Measurements from ENCODE around the gene GABPA. TPM values are rescaled to one million over a fixed set of nuclear protein-coding genes. Genes with fewer than 3 reads are reported as not detected.

GABPA gene
- total RNA-seq, 1 donor from 2014 or later: 66.5 TPM

- Histone ChIP-seq H3K79me2 (ENCODE audit: low read depth) (peaks cover 88% of the 10 kb centered on the region), H3K36me3 (peaks cover under 1% of the 10 kb centered on the region), H3K4me1 (peaks cover 13% of the 10 kb centered on the region), H3K27ac (peak overlapping the region; percentile 100), H3K9me3 (ENCODE audit: low read depth) (no peaks in the 10 kb centered on the region), H3K4me2 (peak overlapping the region; percentile 100), H3F3A (ENCODE audit: low read depth) (peaks cover 26% of the 10 kb centered on the region), H3K9ac (peak overlapping the region; percentile 93), H3K27me3 (no peaks in the 10 kb centered on the region), H2AFZ (replicated peaks) (peak overlapping the region; percentile 78), H3K4me3 (peak overlapping the region; percentile 97), H4K20me1 (ENCODE audit: low read depth) (peaks cover 20% of the 10 kb centered on the region)
- Mint-ChIP-seq H3K27ac (peak overlapping the region; percentile 100), H3K36me3 (no peaks in the 10 kb centered on the region), H3K27me3 (ENCODE audit: insufficient read depth, low read depth) (peaks cover 5% of the 10 kb centered on the region), H3K9me3 (no peaks in the 10 kb centered on the region), H3K4me3 (peak overlapping the region; percentile 100), H3K4me1 (peaks cover 30% of the 10 kb centered on the region)
- TF ChIP-seq CTCF (IDR thresholded peaks at IDR 0.05) (no peak), EZH2 (IDR thresholded peaks at IDR 0.05) (no peak)
- DNase-seq (ENCODE audit: low spot score): no peak
Measured at GRCh38 chr21:25734654-25734903, 193 bp upstream of the GABPA start.

GRCh38 chr21:25735646-25736597, 1.1 kb downstream of the GABPA start:
- no peaks in the 10 kb centered on the region for H3K9me3 Mint-ChIP-seq
- peaks cover 5% of the 10 kb centered on the region for H3K27me3 Mint-ChIP-seq (ENCODE audit: insufficient read depth, low read depth)
- peak overlapping the region; percentile 100 for H3K4me3 Mint-ChIP-seq
- Histone ChIP-seq H2AFZ (replicated peaks) (peak overlapping the region; percentile 97), H3K36me3 (no peaks in the 10 kb centered on the region), H3K9me3 (ENCODE audit: low read depth) (no peaks in the 10 kb centered on the region), H3K4me1 (peaks cover 13% of the 10 kb centered on the region), H3K4me2 (peak overlapping the region; percentile 100), H3F3A (ENCODE audit: low read depth) (peaks cover 26% of the 10 kb centered on the region), H3K9ac (peak overlapping the region; percentile 99), H3K27me3 (no peaks in the 10 kb centered on the region), H3K79me2 (ENCODE audit: low read depth) (peaks cover 89% of the 10 kb centered on the region), H3K4me3 (peak overlapping the region; percentile 97), H3K27ac (peak overlapping the region; percentile 100), H4K20me1 (ENCODE audit: low read depth) (peaks cover 20% of the 10 kb centered on the region)
- no peaks in the 10 kb centered on the region for H3K36me3 Mint-ChIP-seq
- DNase-seq (ENCODE audit: low spot score): peak; percentile 86
- TF ChIP-seq CTCF (IDR thresholded peaks at IDR 0.05): no peak
- TF ChIP-seq EZH2 (IDR thresholded peaks at IDR 0.05): no peak
- no peak for TF ChIP-seq EZH2phosphoT487 (IDR thresholded peaks at IDR 0.05)
- peaks cover 30% of the 10 kb centered on the region for H3K4me1 Mint-ChIP-seq
- peak overlapping the region; percentile 98 for H3K27ac Mint-ChIP-seq

- DNase-seq (ENCODE audit: low spot score): no peak
- Mint-ChIP-seq H3K9me3 (no peaks in the 10 kb centered on the region), H3K27me3 (ENCODE audit: insufficient read depth, low read depth) (peaks cover 5% of the 10 kb centered on the region), H3K36me3 (peaks cover 4% of the 10 kb centered on the region), H3K27ac (no peak overlapping the region), H3K4me1 (peaks cover 30% of the 10 kb centered on the region), H3K4me3 (peak overlapping the region; percentile 100)
- H3F3A ChIP-seq (ENCODE audit: low read depth): peaks cover 26% of the 10 kb centered on the region
- H3K9ac ChIP-seq: no peak overlapping the region
- H3K27me3 ChIP-seq: no peaks in the 10 kb centered on the region
- peak overlapping the region; percentile 97 for H3K4me3 ChIP-seq
- H4K20me1 ChIP-seq (ENCODE audit: low read depth): peaks cover 12% of the 10 kb centered on the region
- H3K4me1 ChIP-seq: peaks cover 13% of the 10 kb centered on the region
- no peaks in the 10 kb centered on the region for H3K9me3 ChIP-seq (ENCODE audit: low read depth)
- H2AFZ ChIP-seq (replicated peaks): no peak overlapping the region
- no peak for TF ChIP-seq EZH2 (IDR thresholded peaks at IDR 0.05)
- no peak for TF ChIP-seq CTCF (IDR thresholded peaks at IDR 0.05)
- TF ChIP-seq EZH2phosphoT487 (IDR thresholded peaks at IDR 0.05): no peak
- H3K27ac ChIP-seq: no peak overlapping the region
- peak overlapping the region; percentile 100 for H3K4me2 ChIP-seq
- no peaks in the 10 kb centered on the region for H3K36me3 ChIP-seq
- H3K79me2 ChIP-seq (ENCODE audit: low read depth): peaks cover 82% of the 10 kb centered on the region
Measured at GRCh38 chr21:25737421-25737820, 2.6 kb downstream of the GABPA start.

Data from neural progenitor cell (in vitro differentiated cells).